H1 (cell line): ENCODE results near the gene HOXD11. TPM values are rescaled to one million over a fixed set of nuclear protein-coding genes. Genes with fewer than 3 reads are reported as not detected.
A peak's percentile ranks its signal among the peaks of the same experiment; 100 is the strongest.

Source experiments
- CTCF ChIA-PET: fragments of 300-600 bp; sonication (Branson Sonifier 250); formaldehyde crosslinking; loops from one replicate; lab custom pipeline; 2021; ENCODE audit not compliant: partially characterized antibody; lab: Charles Lee
- POLR2A ChIA-PET: fragments of 300-600 bp; sonication (Branson Sonifier 250); formaldehyde crosslinking; loops from one replicate; lab custom pipeline; 2021; ENCODE audit warnings: inconsistent platforms; ENCODE audit not compliant: partially characterized antibody; lab: Charles Lee
- DNase-seq, 2 experiments: peaks; one replicate each; pipeline versions ENCODE4 v3.0.0 to v3.0.0-alpha.2; 2010 to 2022; ENCODE audit warnings: low spot score in 2 of 2, low read depth in 1 of 2, mixed read lengths in 1 of 2
- FAIRE-seq: peaks from 2 replicates; lab custom pipeline; 2011; peaks lifted over from hg19 to GRCh38; lab: Jason Lieb, UNC
- H2AFZ ChIP-seq: 2 replicates; pipeline ENCODE4 v1.8.1; 2012; ENCODE audit warnings: low read length, inconsistent platforms
- H2AK5ac ChIP-seq: 2 replicates; pipeline ENCODE4 v1.6.1; 2013; ENCODE audit warnings: low read depth, low read length
- H2BK120ac ChIP-seq: replicated peaks from 2 replicates; pipeline ENCODE3; 2013; ENCODE audit warnings: low read depth, low read length, inconsistent platforms
- H2BK12ac ChIP-seq: 2 replicates; pipeline ENCODE4 v1.6.1; 2013; ENCODE audit warnings: low read depth, low read length
- H2BK15ac ChIP-seq: 2 replicates; pipeline ENCODE4 v1.6.1; 2013; ENCODE audit warnings: low read length
- H2BK20ac ChIP-seq: 2 replicates; pipeline ENCODE4 v1.6.1; 2013; ENCODE audit warnings: low read length
- H2BK5ac ChIP-seq: 2 replicates; pipeline ENCODE4 v1.6.1; 2013; ENCODE audit warnings: low read depth, low read length
- H3K14ac ChIP-seq: 2 replicates; pipeline ENCODE4 v1.6.1; 2013; ENCODE audit warnings: inconsistent platforms; ENCODE audit not compliant: insufficient read length
- H3K18ac ChIP-seq: 2 replicates; pipeline ENCODE4 v1.6.1; 2013; ENCODE audit warnings: low read length; ENCODE audit errors: extremely low read depth
- H3K23ac ChIP-seq: 2 replicates; pipeline ENCODE4 v1.6.1; 2013; ENCODE audit warnings: inconsistent platforms; ENCODE audit not compliant: insufficient read length
- H3K23me2 ChIP-seq: 2 replicates; pipeline ENCODE4 v1.6.1; 2013; ENCODE audit warnings: low read depth, low read length
- H3K27ac ChIP-seq: 2 replicates; pipeline ENCODE4 v1.6.1; 2011; ENCODE audit warnings: low read depth, low read length, inconsistent platforms
- H3K27me3 ChIP-seq, 4 experiments: replicated peaks in 1 of 4; 1 replicate in 1 of 4; 2 replicates in 3 of 4; pipeline versions ENCODE4 v1.6.1 to v1.8.1; 2011 to 2013; ENCODE audit warnings: low read length in 3 of 4, mild to moderate bottlenecking in 3 of 4, inconsistent platforms in 2 of 4, mixed read lengths in 2 of 4, moderate library complexity in 1 of 4; ENCODE audit not compliant: control insufficient read depth in 3 of 4, insufficient read depth in 3 of 4; ENCODE audit errors: extremely low read depth in 1 of 4
- H3K36me3 ChIP-seq, 4 experiments: 2 replicates each; pipeline versions ENCODE4 v1.6.1 to v1.8.1; 2011 to 2013; ENCODE audit warnings: mild to moderate bottlenecking in 4 of 4, low read length in 3 of 4, moderate library complexity in 2 of 4, control low read depth in 1 of 4, inconsistent platforms in 1 of 4; ENCODE audit not compliant: insufficient read depth in 4 of 4, control insufficient read depth in 2 of 4
- H3K4ac ChIP-seq: replicated peaks from 2 replicates; pipeline ENCODE3; 2013; ENCODE audit warnings: low read length, low read depth, mixed read lengths, inconsistent platforms; ENCODE audit not compliant: insufficient read length
- H3K4me1 ChIP-seq, 4 experiments: replicated peaks in 1 of 4; 1 replicate in 1 of 4; 2 replicates in 3 of 4; pipeline versions ENCODE4 v1.6.1 to v1.8.1; 2011 to 2013; ENCODE audit warnings: low read length in 3 of 4, inconsistent platforms in 2 of 4, mixed read lengths in 1 of 4; ENCODE audit not compliant: insufficient read depth in 4 of 4, control insufficient read depth in 3 of 4
- H3K4me2 ChIP-seq, 2 experiments: 2 replicates each; pipeline versions ENCODE4 v1.6.1 to v1.8.1; 2011 to 2013; ENCODE audit warnings: low read depth in 2 of 2, low read length in 2 of 2, control low read depth in 1 of 2, inconsistent platforms in 1 of 2, mild to moderate bottlenecking in 1 of 2; ENCODE audit not compliant: insufficient read depth in 1 of 2
- H3K4me3 ChIP-seq, 4 experiments: fragments of 200-600, 300-600 bp in 1 of 4; sonication (generic), shearing (Covaris generic), sonication (Bioruptor Twin) in 1 of 4; 2 replicates each; pipeline versions ENCODE4 v1.5.1 to v1.8.1; 2011 to 2016; ENCODE audit warnings: low read length in 4 of 4, low read depth in 3 of 4, control low read depth in 2 of 4, inconsistent platforms in 2 of 4, mild to moderate bottlenecking in 2 of 4, mixed read lengths in 1 of 4, moderate library complexity in 1 of 4; ENCODE audit not compliant: insufficient read depth in 2 of 4; ENCODE audit errors: extremely low read depth in 1 of 4
- H3K56ac ChIP-seq: replicated peaks from 2 replicates; pipeline ENCODE3; 2013; ENCODE audit warnings: low read depth, mild to moderate bottlenecking, mixed read lengths, low read length, inconsistent platforms; ENCODE audit not compliant: insufficient read length
- H3K79me1 ChIP-seq: 2 replicates; pipeline ENCODE4 v1.6.1; 2013; ENCODE audit warnings: low read depth, low read length, control low read depth
- H3K79me2 ChIP-seq, 2 experiments: 2 replicates each; pipeline versions ENCODE4 v1.6.1 to v1.8.1; 2012 to 2013; ENCODE audit warnings: low read length in 2 of 2, mild to moderate bottlenecking in 2 of 2, inconsistent platforms in 1 of 2; ENCODE audit not compliant: insufficient read depth in 2 of 2, control insufficient read depth in 1 of 2
- H3K9ac ChIP-seq, 4 experiments: replicated peaks in 1 of 4; 1 replicate in 1 of 4; 2 replicates in 3 of 4; pipeline versions ENCODE4 v1.6.1 to v1.8.1; 2011 to 2013; ENCODE audit warnings: low read depth in 3 of 4, low read length in 3 of 4, control low read depth in 2 of 4, mild to moderate bottlenecking in 2 of 4, moderate library complexity in 2 of 4, inconsistent platforms in 1 of 4; ENCODE audit errors: extremely low read depth in 1 of 4
- H3K9me3 ChIP-seq, 2 experiments: 2 replicates each; pipeline versions ENCODE4 v1.6.1 to v1.8.1; 2012 to 2013; ENCODE audit warnings: mild to moderate bottlenecking in 2 of 2, moderate library complexity in 2 of 2, control low read depth in 1 of 2, inconsistent platforms in 1 of 2, low read depth in 1 of 2, low read length in 1 of 2, mixed read lengths in 1 of 2; ENCODE audit not compliant: insufficient read depth in 2 of 2
- H4K20me1 ChIP-seq, 2 experiments: replicated peaks in 1 of 2; 2 replicates each; pipeline versions ENCODE3 to v1.8.1; 2011 to 2013; ENCODE audit warnings: inconsistent platforms in 2 of 2, low read length in 2 of 2, mild to moderate bottlenecking in 1 of 2; ENCODE audit not compliant: insufficient read depth in 2 of 2, control insufficient read depth in 1 of 2
- H4K5ac ChIP-seq: 2 replicates; pipeline ENCODE4 v1.6.1; 2013; ENCODE audit warnings: low read length, low read depth, mixed read lengths, inconsistent platforms; ENCODE audit not compliant: insufficient read length
- H4K8ac ChIP-seq: 2 replicates; pipeline ENCODE4 v1.8.0; 2013; ENCODE audit warnings: mild to moderate bottlenecking, moderate library complexity, low read length, inconsistent platforms; ENCODE audit not compliant: insufficient read depth; ENCODE audit errors: extremely low read depth
- H4K91ac ChIP-seq: replicated peaks from 2 replicates; pipeline ENCODE3; 2013; ENCODE audit warnings: low read length, mixed read lengths, inconsistent platforms; ENCODE audit not compliant: insufficient read length
- BCL11A ChIP-seq, 2 experiments: IDR thresholded peaks; one replicate each; pipeline ENCODE4 v1.6.1; 2011; ENCODE audit warnings: low read depth in 2 of 2, low read length in 2 of 2, mild to moderate bottlenecking in 2 of 2
- CTBP2 ChIP-seq: IDR thresholded peaks from 2 replicates; pipeline ENCODE4 v1.7.0; 2011; ENCODE audit warnings: borderline replicate concordance, mild to moderate bottlenecking, moderate library complexity, mixed read lengths, low read length; ENCODE audit not compliant: insufficient read depth, insufficient read length
- EZH2 ChIP-seq: fragments of 200-600 bp; sonication (generic); IDR thresholded peaks from 2 replicates; pipeline ENCODE4 v1.7.1; 2012; ENCODE audit warnings: low read depth, mild to moderate bottlenecking, moderate library complexity, low read length, inconsistent platforms; ENCODE audit not compliant: severe bottlenecking
- WGBS, 2 experiments: shearing (Covaris generic) in 1 of 2; methylation state at CpG; one replicate each; pipeline versions ENCODE4 v1.1.6 to v1.1.7; 2013 to 2015; ENCODE audit warnings: low lambda C conversion rate in 2 of 2, mixed read lengths in 2 of 2, inconsistent platforms in 1 of 2, low coverage in 1 of 2, missing lambda C conversion rate in 1 of 2; ENCODE audit not compliant: insufficient replicate concordance in 2 of 2, insufficient coverage in 1 of 2, insufficient read length in 1 of 2; ENCODE audit errors: extremely low coverage in 1 of 2, missing lambda C conversion rate in 1 of 2; 5-methylcytosine and 5-hydroxymethylcytosine counted together
- polyA plus RNA-seq, 7 experiments: library from polyadenylated mRNA; depleted of rRNA in 3 of 7; stranded (reverse) in 5 of 7; unstranded in 2 of 7; fragments of >200 nt in 5 of 7; fragments of 200-250 nt in 2 of 7; gene quantifications; 1 replicate in 5 of 7; 2 replicates in 1 of 7; 4 replicates in 1 of 7; pipeline versions ENCODE4 v1.2.1 to v1.2.3, GENCODE V29; 2011 to 2013; ENCODE audit warnings: missing spikeins in 2 of 7, mixed read lengths in 2 of 7
- total RNA-seq: library from RNA; stranded (reverse); fragmentation: NEBNext Ultra II Directional; extraction: Animal tissue kit (Norgen Biotek cat#: 25700); gene quantifications from 2 replicates; pipeline ENCODE4 v1.2.1, GENCODE V29; 2021

HOXD11 gene
- total and polyA plus RNA-seq, 2 of the 8 experiments (the other 6 are each of a cell fraction or from before 2014, with no cell fraction given): not detected

- no peak overlapping the region for H3K9ac ChIP-seq
- peak overlapping the region; percentile 4 to 57; a peak in 2 of 4 replicates for H3K4me2 ChIP-seq
- peaks cover 93 to 98% (median 98%) of the 10 kb centered on the region in 4 experiments for H3K27me3 ChIP-seq
- H3K23ac ChIP-seq: no peak overlapping the region
- H3K27ac ChIP-seq: no peak overlapping the region
- no peak overlapping the region for H2BK20ac ChIP-seq
- DNase-seq (no peak), FAIRE-seq (no peak)
- no peak overlapping the region for H4K91ac ChIP-seq
- no peak overlapping the region for H2AFZ ChIP-seq
- H3K14ac ChIP-seq: no peak overlapping the region
- no peaks in the 10 kb centered on the region for H3K79me2 ChIP-seq
- no peak overlapping the region for H2BK5ac ChIP-seq
- no peak overlapping the region for H3K4ac ChIP-seq
- no peak overlapping the region for H2BK15ac ChIP-seq
- peak overlapping the region in 1 of 4 experiments; percentile 52; a peak in 1 of 8 replicates for H3K4me3 ChIP-seq
- WGBS, 2 experiments: 6% methylated on average over 26 of the region's 26 CpGs; no CpG with 5 or more reads in 1 of the 2 experiments
- no peak overlapping the region for H4K8ac ChIP-seq
- H3K23me2 ChIP-seq: peaks cover 2% of the 10 kb centered on the region; the same call in 1 of the 2 replicates
- no peaks in the 10 kb centered on the region; a peak in 1 of 4 replicates for H3K9me3 ChIP-seq
- peaks cover 0 to 25% (median 9%) of the 10 kb centered on the region in 4 experiments; a peak in 5 of 7 replicates for H3K4me1 ChIP-seq
- no peaks in the 10 kb centered on the region for H3K79me1 ChIP-seq
- ChIA-PET CTCF (interaction anchor here (1.1 to 7.8 kb wide), 13 partner anchors 12 to 732 kb away, joined by 3 to 130 read pairs (median 5); partner anchors contain the start of gene HOXD12), POLR2A (interaction anchor here (0.7 to 1.7 kb wide), 2 partner anchors 12 to 1511 kb away, joined by 3 to 8 read pairs; no protein-coding TSS in a partner anchor)
- H4K20me1 ChIP-seq: peaks cover 15 to 29% of the 10 kb centered on the region in 2 experiments
- no peak overlapping the region for H3K56ac ChIP-seq
- H4K5ac ChIP-seq: no peak overlapping the region
- no peak overlapping the region for H3K18ac ChIP-seq
- no peak overlapping the region for H2BK12ac ChIP-seq
- no peak overlapping the region for H2BK120ac ChIP-seq
- TF ChIP-seq BCL11A (IDR thresholded peaks at IDR 0.05; ENCODE audit: low read depth in 2 of 2, low read length in 2 of 2): no peak
- TF ChIP-seq EZH2: peak; percentile 89
- peak; percentile 69 for TF ChIP-seq CTBP2
- peaks cover 0 to 2% (median 0%) of the 10 kb centered on the region in 4 experiments; a peak in 1 of 8 replicates for H3K36me3 ChIP-seq
- H2AK5ac ChIP-seq: no peak overlapping the region
Observed at GRCh38 chr2:176084611-176085119, 22.4 kb upstream of the HOXD11 start.
